Right lung (tissue), 5 donors: Measurements from ENCODE around the gene TMEM59L. TPM values are rescaled to one million over a fixed set of nuclear protein-coding genes. Genes with fewer than 3 reads are reported as not detected.
"Not testable (repeated sequence)": the region's sequence is repeated elsewhere in the genome, so short reads cannot be mapped to it uniquely, and the experiment has no call there.

ENCODE experiments used
- DNase-seq, 2 donors: peaks; one replicate each; pipeline ENCODE4 v3.0.0-alpha.2; 2013
- polyA plus RNA-seq, 5 donors: library from polyadenylated mRNA; unstranded; fragments of 120-200 nt; gene quantifications; one replicate each; pipeline versions ENCODE4 v1.2.1 to v1.2.3, GENCODE V29; 2013; ENCODE audit warnings: inconsistent platforms in 1 of 5, low replicate concordance in 1 of 5; ENCODE audit not compliant: insufficient read length in 5 of 5, insufficient read depth in 1 of 5

The TMEM59L gene
- polyA plus RNA-seq, 5 donors, result 24.7 to 44.5 (median 32.4) TPM

- not testable (repeated sequence) for DNase-seq
Observed at GRCh38 chr19:18592732-18593131, 19.9 kb upstream of the TMEM59L start.

- DNase-seq, result no peak
Observed at GRCh38 chr19:18593367-18594095, 19.1 kb upstream of the TMEM59L start.

- DNase-seq, result peak; percentile 75 to 78
Observed at GRCh38 chr19:18594096-18594823, 18.4 kb upstream of the TMEM59L start.

GRCh38 chr19:18594824-18595373, 17.8 kb upstream of the TMEM59L start:
- no peak for DNase-seq

- DNase-seq, result no peak
Observed at GRCh38 chr19:18595475-18595874, 17.2 kb upstream of the TMEM59L start.

GRCh38 chr19:18596752-18597157, 15.9 kb upstream of the TMEM59L start:
- no peak for DNase-seq

GRCh38 chr19:18597809-18598660, 14.6 kb upstream of the TMEM59L start:
- DNase-seq, result no peak

GRCh38 chr19:18599485-18599884, 13.2 kb upstream of the TMEM59L start:
- no peak for DNase-seq

- not testable (repeated sequence) for DNase-seq
Observed at GRCh38 chr19:18600692-18601397, 11.8 kb upstream of the TMEM59L start.

GRCh38 chr19:18601875-18602274, 10.8 kb upstream of the TMEM59L start:
- DNase-seq, result no peak

GRCh38 chr19:18603255-18603957, 9.3 kb upstream of the TMEM59L start:
- no peak for DNase-seq

- DNase-seq, result no peak
Observed at GRCh38 chr19:18603958-18604819, 8.5 kb upstream of the TMEM59L start.

- no peak for DNase-seq
Observed at GRCh38 chr19:18604820-18605159, 7.9 kb upstream of the TMEM59L start.

GRCh38 chr19:18605196-18605545, 7.5 kb upstream of the TMEM59L start:
- DNase-seq, result no peak

- no peak for DNase-seq
Observed at GRCh38 chr19:18605546-18606280, 7.0 kb upstream of the TMEM59L start.

GRCh38 chr19:18606281-18607225, 6.1 kb upstream of the TMEM59L start, which contains the start of gene CRLF1:
CRLF1 (minus strand) TSS chr19:18606799; CDS start chr19:18606656, 143 bp downstream.
- DNase-seq, result no peak

GRCh38 chr19:18607226-18608101, 5.2 kb upstream of the TMEM59L start:
- no peak for DNase-seq
